ENCODE measurements around the gene DNAJB13. TPM values are rescaled to one million over a fixed set of nuclear protein-coding genes. Genes with fewer than 3 reads are reported as not detected.

Gene DNAJB13
- total RNA-seq, 1 donor from 2014 or later, result not detected

- no peaks in the 10 kb centered on the region for H3K27me3 ChIP-seq
- no peaks in the 10 kb centered on the region for H4K20me1 ChIP-seq (ENCODE audit: low read depth)
- no peak overlapping the region for H3K4me2 ChIP-seq
- Mint-ChIP-seq H3K4me3 (no peak overlapping the region), H3K27ac (no peak overlapping the region), H3K9me3 (no peaks in the 10 kb centered on the region), H3K27me3 (ENCODE audit: insufficient read depth, low read depth) (no peaks in the 10 kb centered on the region), H3K4me1 (no peaks in the 10 kb centered on the region), H3K36me3 (no peaks in the 10 kb centered on the region)
- no peak overlapping the region for H3K9ac ChIP-seq
- no peak overlapping the region for H3K27ac ChIP-seq
- no peaks in the 10 kb centered on the region for H3F3A ChIP-seq (ENCODE audit: low read depth)
- H3K79me2 ChIP-seq (ENCODE audit: low read depth), result no peaks in the 10 kb centered on the region
- no peaks in the 10 kb centered on the region for H3K36me3 ChIP-seq
- no peak overlapping the region for H2AFZ ChIP-seq (replicated peaks)
- no peak for DNase-seq (ENCODE audit: low spot score)
- no peak overlapping the region for H3K4me3 ChIP-seq
- no peaks in the 10 kb centered on the region for H3K9me3 ChIP-seq (ENCODE audit: low read depth)
- TF ChIP-seq EZH2 (IDR thresholded peaks at IDR 0.05) (no peak), CTCF (IDR thresholded peaks at IDR 0.05) (no peak), EZH2phosphoT487 (IDR thresholded peaks at IDR 0.05) (no peak)
- no peaks in the 10 kb centered on the region for H3K4me1 ChIP-seq
Measured at GRCh38 chr11:73996161-73996747, 45.4 kb downstream of the DNAJB13 start.

DNA sequence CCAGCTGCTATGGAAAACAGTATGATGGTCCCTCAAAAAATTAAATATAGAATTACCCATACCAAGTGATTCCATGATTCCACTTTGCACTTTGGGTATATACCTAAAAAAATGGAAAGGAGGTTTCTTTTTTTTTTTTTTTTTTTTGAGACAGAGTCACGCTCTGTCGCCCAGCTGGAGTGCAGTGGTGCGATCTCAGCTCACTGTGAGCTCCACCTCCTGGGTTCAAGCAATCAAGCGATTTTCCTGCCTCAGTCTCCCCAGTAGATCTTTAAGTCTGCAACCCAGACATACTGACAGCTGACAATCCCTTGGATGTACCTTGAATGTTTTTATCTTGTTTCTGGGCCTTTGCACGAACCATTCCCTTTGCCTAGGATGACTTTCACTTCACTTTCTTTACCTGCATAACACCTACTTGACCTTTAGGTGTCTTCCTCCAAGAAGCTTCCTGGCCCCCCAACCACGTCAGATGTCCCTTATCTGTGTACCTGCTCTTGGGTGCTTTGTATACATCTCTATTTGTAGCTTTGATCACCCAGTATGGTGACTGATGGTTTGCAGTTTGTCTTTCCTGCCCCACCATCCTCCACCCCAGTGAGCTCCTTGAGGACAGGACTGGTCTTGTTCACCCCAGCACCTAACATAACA, 46.4 kb downstream of the DNAJB13 start:
- Mint-ChIP-seq H3K27ac (no peak overlapping the region), H3K4me3 (no peak overlapping the region), H3K9me3 (no peaks in the 10 kb centered on the region), H3K27me3 (ENCODE audit: insufficient read depth, low read depth) (peaks cover 2% of the 10 kb centered on the region), H3K36me3 (peaks cover 2% of the 10 kb centered on the region), H3K4me1 (no peaks in the 10 kb centered on the region)
- Histone ChIP-seq H3K9ac (no peak overlapping the region), H3K27ac (no peak overlapping the region), H2AFZ (replicated peaks) (no peak overlapping the region), H3K4me3 (no peak overlapping the region), H3K27me3 (no peaks in the 10 kb centered on the region), H3K79me2 (ENCODE audit: low read depth) (no peaks in the 10 kb centered on the region), H4K20me1 (ENCODE audit: low read depth) (no peaks in the 10 kb centered on the region), H3K4me2 (no peak overlapping the region), H3F3A (ENCODE audit: low read depth) (no peaks in the 10 kb centered on the region), H3K4me1 (no peaks in the 10 kb centered on the region), H3K9me3 (ENCODE audit: low read depth) (no peaks in the 10 kb centered on the region), H3K36me3 (no peaks in the 10 kb centered on the region)
- TF ChIP-seq EZH2 (IDR thresholded peaks at IDR 0.05), result no peak
- no peak for TF ChIP-seq EZH2phosphoT487 (IDR thresholded peaks at IDR 0.05)
- no peak for TF ChIP-seq CTCF (IDR thresholded peaks at IDR 0.05)
- DNase-seq (ENCODE audit: low spot score), result no peak

DNA sequence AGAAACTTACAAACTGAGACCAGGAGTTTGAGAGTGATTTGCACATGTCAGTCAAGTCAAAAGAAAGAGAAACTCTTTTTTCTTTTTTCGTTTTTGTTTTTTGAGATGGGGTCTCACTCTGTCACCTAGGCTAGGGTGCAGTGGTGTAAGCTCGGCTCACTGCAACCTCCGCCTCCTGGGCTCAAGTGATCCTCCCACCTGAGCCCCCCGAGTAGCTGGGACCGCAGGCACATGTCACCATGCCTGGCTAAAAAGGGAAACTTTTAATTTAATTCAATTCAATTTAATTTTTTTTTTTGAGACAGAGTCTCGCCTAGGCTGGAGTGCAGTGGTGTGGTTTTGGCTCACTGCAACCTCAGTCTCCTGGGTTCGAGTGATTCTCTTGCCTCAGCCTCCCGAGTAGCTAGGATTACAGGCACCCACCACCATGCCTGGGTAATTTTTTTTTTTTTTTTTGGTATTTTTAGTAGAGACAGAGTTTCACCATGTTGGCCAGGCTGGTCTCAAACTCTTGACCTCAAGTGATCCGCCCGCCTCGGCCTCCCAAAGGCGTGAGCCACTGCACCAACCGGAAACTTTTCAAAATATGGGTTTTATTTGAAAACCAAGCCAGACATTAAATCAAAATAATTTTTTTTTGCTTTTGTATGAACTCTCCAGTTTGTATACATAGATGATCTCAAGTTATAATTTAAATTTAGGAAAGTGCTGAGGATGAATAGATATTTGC, 48.2 kb downstream of the DNAJB13 start:
- no peaks in the 10 kb centered on the region for H3K79me2 ChIP-seq (ENCODE audit: low read depth)
- H3K36me3 ChIP-seq, result no peaks in the 10 kb centered on the region
- H3F3A ChIP-seq (ENCODE audit: low read depth), result no peaks in the 10 kb centered on the region
- Mint-ChIP-seq H3K27ac (no peak overlapping the region), H3K4me3 (no peak overlapping the region), H3K9me3 (no peaks in the 10 kb centered on the region), H3K36me3 (peaks cover 7% of the 10 kb centered on the region), H3K27me3 (ENCODE audit: insufficient read depth, low read depth) (peaks cover 2% of the 10 kb centered on the region), H3K4me1 (no peaks in the 10 kb centered on the region)
- no peaks in the 10 kb centered on the region for H3K27me3 ChIP-seq
- no peak for TF ChIP-seq EZH2phosphoT487 (IDR thresholded peaks at IDR 0.05)
- no peak for DNase-seq (ENCODE audit: low spot score)
- H2AFZ ChIP-seq (replicated peaks), result no peak overlapping the region
- no peak overlapping the region for H3K4me3 ChIP-seq
- H3K4me1 ChIP-seq, result no peaks in the 10 kb centered on the region
- no peak overlapping the region for H3K27ac ChIP-seq
- H3K9ac ChIP-seq, result no peak overlapping the region
- H3K9me3 ChIP-seq (ENCODE audit: low read depth), result no peaks in the 10 kb centered on the region
- no peak overlapping the region for H3K4me2 ChIP-seq
- H4K20me1 ChIP-seq (ENCODE audit: low read depth), result no peaks in the 10 kb centered on the region

All from neural progenitor cell (in vitro differentiated cells).